Fibroblast of mammary gland (primary cell): ENCODE results near the gene PTGR3.

ENCODE experiments used
- DNase-seq: peaks from one replicate; pipeline ENCODE4 v3.0.0-alpha.2; 2010; ENCODE audit warnings: low read depth
- H3K4me3 ChIP-seq: 2 replicates; pipeline ENCODE4 v1.5.1; 2011; ENCODE audit warnings: low read depth, mild to moderate bottlenecking, low read length, moderate library complexity; ENCODE audit not compliant: control insufficient read depth
- TF ChIP-seq, protein P1 (sequence below): conservative IDR thresholded peaks from 2 replicates; pipeline ENCODE4 v1.5.1; 2011; ENCODE audit warnings: low read depth, low read length, inconsistent platforms; ENCODE audit not compliant: control insufficient read depth, insufficient read depth

Gene PTGR3

DNA sequence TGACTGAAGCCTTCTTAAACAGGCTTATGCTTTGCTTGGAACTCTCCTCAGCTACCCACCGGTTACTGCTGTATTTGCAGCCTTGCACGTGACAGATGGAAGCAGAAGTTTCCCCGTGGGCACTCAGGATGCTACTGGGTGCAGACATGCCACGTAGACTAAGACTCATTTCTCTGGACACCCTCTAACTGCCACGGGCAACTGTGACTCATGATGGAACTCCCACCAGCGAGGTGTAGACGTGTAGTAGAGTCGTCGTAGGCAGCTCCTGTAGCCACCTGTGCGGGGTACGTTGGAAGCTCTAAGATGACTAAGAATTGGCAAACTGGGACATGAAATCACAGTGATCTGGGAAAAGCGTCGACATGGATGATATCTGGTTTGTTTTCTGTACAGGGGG is 29.2 kb upstream of the PTGR3 start:
- DNase-seq, result peak; percentile 46
- TF ChIP-seq, protein P1, sequence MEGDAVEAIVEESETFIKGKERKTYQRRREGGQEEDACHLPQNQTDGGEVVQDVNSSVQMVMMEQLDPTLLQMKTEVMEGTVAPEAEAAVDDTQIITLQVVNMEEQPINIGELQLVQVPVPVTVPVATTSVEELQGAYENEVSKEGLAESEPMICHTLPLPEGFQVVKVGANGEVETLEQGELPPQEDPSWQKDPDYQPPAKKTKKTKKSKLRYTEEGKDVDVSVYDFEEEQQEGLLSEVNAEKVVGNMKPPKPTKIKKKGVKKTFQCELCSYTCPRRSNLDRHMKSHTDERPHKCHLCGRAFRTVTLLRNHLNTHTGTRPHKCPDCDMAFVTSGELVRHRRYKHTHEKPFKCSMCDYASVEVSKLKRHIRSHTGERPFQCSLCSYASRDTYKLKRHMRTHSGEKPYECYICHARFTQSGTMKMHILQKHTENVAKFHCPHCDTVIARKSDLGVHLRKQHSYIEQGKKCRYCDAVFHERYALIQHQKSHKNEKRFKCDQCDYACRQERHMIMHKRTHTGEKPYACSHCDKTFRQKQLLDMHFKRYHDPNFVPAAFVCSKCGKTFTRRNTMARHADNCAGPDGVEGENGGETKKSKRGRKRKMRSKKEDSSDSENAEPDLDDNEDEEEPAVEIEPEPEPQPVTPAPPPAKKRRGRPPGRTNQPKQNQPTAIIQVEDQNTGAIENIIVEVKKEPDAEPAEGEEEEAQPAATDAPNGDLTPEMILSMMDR, result no peak
- no peak overlapping the region for H3K4me3 ChIP-seq

DNA sequence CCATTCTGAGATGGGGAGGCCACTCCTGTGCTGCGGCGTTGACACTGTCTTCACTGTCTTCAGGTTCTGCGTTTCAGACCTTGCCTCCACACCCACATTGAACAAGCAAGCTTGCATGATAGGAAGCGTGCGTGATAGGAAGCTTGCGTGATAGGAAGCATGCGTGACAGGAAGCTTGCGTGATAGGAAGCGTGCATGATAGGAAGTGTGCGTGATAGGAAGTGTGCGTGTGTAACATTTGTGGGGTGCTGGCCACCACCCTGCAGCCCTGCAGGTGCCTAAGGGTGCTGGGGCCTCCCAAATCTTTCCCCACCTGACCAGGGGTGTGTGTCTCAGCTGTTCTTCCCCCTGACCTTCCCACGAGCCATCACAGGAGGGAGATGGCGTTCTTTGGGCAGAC is 27.0 kb upstream of the PTGR3 start:
- TF ChIP-seq, protein P1, result no peak
- H3K4me3 ChIP-seq, result no peak overlapping the region
- DNase-seq, result no peak

DNA sequence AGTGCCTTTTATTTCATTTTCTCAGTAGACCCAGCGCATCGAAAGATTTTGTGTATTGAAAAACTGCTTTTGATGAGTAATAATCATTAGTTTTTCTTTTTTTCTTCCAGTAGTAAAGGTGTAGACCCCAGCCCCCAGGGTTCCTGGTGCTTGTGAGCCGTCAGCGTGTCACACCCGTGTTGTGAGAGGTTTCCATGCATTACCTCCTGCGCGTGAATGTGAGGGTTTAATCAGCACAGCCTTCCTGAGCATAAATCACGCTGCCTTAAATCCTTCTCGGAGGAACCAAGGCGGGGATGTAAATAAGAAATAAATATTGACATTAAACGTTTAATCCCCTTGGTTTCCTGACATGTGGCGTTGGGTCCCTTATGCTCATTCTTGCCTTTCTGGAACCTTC is 26.0 kb upstream of the PTGR3 start:
- no peak for DNase-seq
- TF ChIP-seq, protein P1, result no peak
- no peak overlapping the region for H3K4me3 ChIP-seq

DNA sequence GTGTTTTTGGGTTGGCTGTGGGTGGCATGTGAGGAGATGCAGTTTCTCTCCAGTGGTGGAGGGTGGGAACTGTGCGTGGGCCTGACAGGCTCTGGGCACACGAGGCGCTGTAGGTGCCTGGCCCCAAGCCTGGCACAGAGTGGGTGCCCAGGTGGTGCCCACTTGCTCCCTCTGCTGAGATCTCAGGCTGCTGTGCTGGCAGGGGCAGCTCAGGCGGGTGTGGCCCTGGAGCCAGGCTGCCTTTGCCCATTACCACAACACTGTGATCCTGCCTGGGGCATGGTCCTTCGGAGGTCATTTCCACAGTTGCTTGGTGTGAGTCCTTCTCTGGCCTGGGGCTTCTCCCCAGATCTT is 22.1 kb upstream of the PTGR3 start:
- no peak for DNase-seq
- TF ChIP-seq, protein P1, result no peak
- no peak overlapping the region for H3K4me3 ChIP-seq

DNA sequence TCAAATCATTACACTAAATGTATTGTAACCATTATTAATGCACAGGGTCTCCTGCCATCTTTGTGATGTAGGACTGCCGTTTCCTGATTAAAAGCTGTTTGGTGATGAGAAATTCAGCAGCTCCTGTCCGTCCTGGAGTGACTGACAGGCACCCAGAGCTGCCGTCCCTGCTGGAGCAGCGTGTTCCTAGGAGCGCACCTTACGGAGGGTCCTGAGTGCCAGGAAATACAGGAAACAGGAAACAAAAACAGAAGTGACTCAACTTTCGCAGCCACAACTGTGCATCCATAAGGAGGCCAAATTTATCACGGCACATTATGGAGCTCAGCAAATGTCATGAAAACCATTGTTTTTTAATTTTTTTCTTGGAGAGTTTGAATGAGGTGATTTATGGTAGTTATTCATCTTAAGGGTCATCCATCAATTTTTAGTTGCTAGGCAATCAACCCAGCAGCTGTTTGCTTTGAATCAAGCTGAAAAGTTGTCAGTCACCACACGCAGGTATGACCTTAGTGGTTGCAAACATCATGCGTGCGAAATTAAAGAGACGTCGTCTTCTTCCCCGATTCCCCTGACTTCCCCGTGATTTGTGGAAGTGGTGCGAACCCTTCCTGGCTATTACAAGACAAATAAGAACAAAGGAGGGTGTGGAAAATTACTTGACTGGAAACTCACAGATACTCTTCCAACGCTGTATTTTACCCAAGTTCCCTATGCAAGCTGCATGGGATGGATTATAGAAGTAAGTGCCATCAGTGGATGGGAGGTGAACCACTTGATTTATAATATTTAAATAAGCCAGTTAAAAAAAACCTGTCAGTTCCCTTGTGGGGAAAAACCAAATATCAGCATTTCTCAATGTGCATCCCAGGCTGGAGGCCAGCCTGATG is 21.5 kb upstream of the PTGR3 start:
- H3K4me3 ChIP-seq, result no peak overlapping the region
- no peak for DNase-seq
- TF ChIP-seq, protein P1, result no peak

DNA sequence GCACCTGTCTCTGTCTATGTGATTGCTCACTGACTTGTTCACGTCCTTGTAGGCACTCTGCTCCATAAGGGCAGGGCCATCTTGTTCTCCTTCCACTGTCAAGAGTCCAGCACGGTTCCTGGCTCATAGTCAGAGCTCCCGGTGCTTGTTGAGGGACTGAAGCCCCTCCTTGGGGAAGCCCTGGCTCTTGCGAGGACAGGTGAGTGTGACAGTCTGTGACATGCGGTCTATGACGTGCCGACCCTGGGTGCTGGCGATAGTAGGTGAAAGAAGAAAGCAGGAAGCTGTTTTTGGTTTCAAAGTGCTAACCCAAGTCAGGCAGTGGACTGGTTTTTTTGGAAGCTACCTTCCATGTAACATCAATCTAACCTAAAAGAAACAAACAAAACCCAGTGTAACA is 20.5 kb upstream of the PTGR3 start:
- no peak for DNase-seq
- no peak overlapping the region for H3K4me3 ChIP-seq
- TF ChIP-seq, protein P1, result no peak
